NCI-H524 (cell line): Measurements from ENCODE around the gene SART3.
A peak's percentile ranks its signal among the peaks of the same experiment; 100 is the strongest.
"Not testable (repeated sequence)": the region's sequence is repeated elsewhere in the genome, so short reads cannot be mapped to it uniquely, and the experiment has no call there.

Experiments
- DNase-seq, 2 experiments: peaks; one replicate each; lab custom pipeline; 2025; lab: John Stamatoyannopoulos, UW

Gene SART3

DNA sequence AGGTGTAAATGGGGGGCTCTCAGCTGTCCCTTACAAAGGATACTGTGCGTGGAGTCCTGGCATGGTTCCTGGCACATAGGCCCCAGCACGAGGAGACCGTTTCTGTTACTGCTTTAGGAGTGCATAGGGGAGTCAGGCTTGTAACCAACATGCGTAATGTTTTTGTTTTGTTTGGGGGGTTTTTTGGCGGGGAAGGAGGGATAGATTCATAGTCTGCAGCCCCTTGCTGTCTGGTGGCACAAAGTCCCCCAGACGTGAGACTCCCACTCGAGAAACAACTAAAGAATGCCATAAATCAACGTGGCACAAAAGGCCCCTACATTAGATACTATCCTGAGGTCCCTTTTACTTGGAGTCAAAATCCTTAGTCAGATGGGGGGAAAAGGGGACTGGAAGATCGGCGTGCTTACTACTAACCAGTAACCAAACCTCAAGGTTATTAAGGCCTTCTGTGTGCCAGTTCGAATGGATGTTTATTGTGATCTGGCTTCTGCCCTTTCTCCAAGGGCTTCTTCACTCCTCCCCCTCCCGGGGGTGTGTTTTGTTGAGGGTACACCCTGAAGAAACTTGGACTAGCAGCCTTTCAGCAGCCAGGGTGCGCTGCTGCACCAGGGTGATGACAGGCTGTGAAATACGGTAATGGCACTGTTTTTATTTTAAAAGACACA lies 2.3 kb upstream of the SART3 start:
- DNase-seq = peak; percentile 69 to 82

DNA sequence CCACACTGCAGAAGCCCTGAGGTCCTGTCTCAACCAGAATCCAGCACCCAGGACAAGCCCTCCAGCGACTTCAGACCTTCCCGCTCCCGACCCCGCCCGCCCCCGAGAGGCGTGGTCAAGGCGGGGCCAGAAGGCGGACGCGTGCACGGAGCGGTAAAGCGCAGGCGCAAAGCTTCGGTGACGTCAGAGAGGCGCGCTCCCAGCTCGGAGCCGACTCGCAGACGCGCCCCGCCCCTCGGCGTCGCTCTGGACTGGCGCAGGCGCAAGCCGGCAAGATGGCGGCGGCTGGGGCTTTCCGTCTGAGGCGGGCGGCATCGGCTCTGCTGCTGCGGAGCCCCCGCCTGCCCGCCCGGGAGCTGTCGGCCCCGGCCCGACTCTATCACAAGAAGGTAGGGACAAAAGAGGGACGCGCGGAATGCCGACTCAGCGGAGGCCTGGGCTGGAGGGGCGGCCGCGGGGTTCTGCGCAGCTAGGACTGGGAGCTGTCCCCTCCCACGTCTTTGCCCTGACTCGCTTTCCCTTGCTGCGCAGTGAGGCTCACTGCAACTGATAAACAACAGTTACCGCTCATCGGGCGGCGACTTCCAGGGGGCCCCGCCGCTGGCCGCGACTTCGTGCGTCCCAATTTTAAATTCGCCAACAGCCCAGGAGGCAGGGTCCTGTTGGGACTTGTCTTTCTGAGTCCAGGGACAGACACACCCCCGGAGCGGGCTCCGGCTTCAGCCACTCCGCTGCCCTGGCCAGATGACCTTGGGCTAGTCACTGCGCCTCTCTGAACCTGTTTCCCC lies 1.6 kb upstream of the SART3 start, which contains the start of gene ISCU:
Gene ISCU (plus strand): TSS at position 249 of the 788 bp plus-strand sequence. CDS start 27 bp downstream, at position 276.
- DNase-seq = peak; percentile 89 to 96

DNA sequence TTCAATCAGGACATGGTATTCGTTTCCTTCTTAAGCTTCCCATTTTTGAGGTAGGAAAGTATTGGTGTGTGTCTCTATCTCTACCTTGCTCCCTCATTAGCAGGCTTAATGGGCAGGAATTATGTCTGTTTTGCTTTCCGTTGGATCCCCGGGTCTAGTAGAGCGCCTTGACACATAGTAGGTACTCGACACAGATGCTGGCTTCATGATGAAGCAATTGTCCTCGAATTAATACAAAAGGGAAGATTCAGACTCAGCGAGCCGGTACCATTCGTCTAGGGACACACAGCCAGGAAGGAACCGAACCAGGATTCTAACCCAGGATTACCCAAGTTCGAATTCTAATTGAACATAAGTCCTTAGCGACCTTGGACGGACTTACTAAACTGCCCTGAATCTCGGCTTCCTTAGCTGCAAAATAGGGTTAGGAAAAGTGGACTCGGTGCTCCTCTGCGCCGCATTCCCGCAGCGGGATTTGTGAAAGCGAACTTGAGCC lies 927 bp upstream of the SART3 start:
- peak in 1 of 2 experiments; percentile 72 for DNase-seq

DNA sequence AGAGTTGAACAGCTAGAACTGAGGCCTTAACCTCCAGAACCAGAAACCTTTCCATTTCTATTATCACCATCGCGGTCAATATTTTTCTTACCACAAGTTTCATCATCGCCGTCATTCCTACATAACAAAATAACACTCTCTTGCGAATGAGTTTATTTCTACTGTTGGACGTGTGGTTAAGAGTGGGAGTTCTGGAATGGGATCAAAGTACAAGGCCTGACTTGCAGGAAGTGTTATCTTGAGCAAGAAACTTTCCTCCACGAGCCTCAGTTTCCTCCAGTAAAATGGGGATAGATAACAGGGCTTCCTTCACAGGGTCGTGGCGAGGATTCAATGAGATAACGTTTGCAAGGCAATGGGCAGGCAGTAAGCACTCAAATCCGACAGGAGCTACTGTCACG lies 652 bp downstream of the SART3 start:
- no peak for DNase-seq

DNA sequence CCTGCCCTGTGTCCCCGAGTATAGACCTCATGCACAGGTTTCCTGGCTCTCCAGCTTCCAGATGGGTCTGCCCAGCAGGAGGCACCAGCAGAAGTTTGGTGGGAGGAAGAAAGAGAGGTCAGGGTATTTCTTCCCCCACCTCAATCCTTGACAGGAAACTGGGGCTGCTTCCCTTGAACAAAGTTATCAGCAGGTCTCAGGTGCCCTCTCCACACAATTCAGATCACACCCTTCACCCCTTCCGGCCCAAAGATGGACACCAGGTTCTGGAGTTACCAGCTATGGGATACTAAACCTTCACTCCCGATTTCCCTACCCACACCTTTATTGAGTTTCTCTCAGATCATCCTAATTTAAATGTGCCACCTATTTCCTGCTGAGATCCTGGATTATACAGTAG lies 1.2 kb downstream of the SART3 start:
- DNase-seq = no peak

DNA sequence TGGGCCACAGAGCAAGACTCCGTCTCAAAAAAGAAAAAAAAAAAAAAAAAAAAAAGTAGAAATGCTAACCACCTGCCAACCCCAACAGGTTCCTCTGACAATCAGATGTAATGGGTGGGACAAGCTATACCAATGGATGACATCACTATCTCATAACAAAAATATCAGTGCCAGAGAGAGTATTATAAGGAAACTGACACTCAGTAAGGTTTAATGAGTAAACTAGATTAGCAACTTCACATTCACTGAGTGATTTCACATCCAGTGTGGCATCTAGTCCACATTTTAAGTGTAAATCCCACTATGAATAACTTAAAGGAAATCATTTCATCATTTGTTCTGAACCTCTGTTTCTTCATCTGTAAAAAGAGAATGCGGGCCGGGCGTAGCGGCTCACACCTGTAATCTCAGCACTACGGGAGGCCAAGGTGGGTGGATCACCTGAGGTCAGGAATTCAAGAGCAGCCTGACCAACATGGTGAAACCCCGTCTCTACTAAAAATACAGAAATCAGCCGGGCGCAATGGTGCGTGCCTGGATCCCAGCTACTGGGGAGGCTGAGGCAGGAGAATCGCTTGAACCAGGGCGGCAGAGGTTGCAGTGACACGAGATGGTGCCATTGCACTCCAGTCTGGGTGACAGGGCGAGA lies 1.8 kb downstream of the SART3 start:
- no peak for DNase-seq

DNA sequence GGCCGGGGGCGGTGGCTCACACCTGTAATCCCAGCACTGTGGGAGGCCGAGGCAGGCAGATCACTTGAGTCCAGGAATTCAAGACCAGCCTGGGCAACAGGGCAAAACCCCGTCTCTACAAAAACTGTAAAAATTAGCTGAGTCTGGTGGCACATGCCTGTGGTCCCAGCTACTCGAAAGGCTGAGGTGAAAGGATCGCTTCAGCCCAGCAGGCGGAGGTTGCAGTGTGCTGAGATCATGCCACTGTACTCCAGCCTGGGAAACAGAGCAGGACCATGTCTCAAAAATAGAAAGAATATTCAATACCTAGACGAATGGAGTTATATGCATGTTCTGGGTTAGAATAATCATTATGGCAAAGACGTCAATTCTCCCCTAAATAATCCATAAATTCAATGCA lies 5.6 kb downstream of the SART3 start:
- not testable (repeated sequence) for DNase-seq

DNA sequence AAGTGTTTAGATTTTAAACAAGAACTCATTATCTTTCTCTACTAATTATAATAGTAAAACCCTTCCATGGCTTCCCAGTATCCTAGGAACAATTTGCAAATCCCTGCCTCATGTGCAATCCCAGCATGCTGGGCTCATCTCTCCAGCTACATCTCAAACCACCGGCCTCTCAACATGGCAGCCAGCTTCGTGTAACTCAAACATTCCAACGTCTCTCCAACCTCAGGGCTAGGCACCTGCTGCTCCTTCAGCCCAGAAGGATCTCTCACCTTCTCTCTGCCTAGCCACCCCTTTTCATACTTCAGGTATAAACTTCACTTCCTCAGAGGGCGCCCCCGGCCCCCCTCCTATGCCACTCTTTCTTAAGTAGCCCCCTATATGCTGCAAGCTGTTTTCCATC lies 7.2 kb downstream of the SART3 start:
- no peak for DNase-seq

DNA sequence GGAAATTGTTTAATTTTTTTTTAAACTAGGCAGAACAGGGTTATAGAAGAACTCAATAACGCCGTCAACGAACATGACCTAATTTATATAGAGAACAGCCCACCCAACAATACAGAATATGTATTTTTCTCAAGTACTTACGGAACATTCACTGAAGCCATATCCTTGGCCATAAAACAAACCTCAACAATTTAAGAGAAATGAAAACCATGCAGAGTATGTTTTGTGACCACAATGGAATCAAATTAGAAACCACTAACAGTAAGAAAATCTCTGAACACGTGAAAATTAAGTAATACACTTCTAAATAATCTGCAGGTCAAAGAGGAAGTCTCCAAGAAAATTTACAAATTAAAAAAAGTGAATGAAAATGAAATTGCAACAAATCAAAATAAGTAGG lies 9.4 kb downstream of the SART3 start:
- DNase-seq = no peak

DNA sequence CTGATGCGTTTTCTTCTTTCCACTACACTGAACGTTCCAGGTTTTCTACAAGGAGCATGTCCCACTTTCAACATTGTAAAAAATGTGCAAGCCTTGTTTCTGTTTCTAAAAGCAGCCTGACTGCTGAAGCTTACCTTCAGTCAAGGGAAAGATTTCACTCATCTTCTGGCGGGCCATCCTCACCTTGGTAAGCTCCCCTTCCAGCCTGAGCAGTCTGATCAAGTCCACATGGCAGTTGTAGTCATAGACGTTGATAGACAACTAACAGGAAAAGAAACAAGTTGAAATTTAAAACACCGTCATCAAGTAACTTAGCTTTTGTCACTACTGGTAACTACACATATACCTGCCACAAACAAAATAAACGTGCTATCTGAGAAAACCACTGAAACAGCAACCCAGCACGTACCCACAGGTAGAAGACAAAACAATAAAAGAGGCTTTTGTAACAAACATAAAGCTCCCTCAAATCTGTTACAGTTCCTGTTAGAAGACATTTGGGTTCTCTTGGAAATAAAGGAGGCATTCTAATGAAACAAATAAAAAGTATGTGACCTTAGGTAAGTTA lies 11.9 kb downstream of the SART3 start:
- DNase-seq = no peak

DNA sequence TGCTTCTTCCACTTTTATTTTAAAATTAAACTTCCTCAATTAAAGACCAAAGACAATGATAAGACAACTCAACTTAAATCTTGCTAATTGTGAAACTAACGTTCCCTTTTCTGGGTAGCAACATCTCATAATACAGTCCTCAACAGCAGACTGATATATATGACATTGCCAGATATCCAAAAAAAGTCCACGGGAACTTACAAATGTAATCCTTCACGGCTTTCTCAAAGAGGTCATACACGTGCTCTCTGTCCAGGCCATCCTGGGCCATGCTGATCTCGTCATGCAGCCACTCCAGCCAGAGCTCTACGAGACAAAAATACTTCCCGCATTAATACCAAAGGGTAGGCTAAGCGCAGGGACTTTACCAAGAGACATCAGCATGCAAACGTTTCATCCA lies 13.3 kb downstream of the SART3 start:
- DNase-seq = no peak

DNA sequence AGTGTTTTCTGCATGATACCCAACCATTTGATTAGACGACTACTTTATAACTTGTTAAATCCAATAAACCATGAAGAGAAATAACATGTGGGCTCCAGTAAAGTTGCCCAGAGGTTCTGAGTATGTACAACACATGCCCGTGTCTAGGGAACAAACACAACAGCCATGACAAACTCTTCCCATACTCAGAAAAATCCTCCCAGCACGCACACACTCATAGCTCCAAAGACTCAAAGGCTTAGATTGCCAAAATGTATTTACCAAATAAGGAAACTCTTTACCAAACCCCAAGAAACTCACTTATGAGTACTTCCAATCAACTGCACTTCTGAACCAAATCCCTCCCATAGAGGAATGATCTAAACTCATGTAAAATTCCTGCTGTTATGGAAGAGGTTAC lies 17.3 kb downstream of the SART3 start:
- no peak for DNase-seq

DNA sequence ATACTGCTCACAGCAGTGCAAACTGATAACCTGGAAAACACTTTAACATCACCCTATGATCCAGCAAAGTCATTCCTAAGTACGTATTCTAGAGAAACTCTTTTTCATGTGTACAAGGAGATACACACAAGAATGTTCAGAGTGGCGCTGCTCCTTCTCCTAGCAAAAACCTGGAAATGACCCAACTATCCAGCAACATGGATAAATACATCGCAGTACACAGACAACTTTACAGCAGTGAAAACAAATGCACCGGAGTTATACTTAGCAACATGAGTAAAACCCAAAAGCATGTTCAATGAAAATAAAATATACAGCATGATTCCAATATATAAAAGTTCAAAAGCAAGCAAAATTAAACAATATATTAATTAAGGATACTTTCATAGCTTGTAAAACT lies 18.7 kb downstream of the SART3 start:
- no peak for DNase-seq

DNA sequence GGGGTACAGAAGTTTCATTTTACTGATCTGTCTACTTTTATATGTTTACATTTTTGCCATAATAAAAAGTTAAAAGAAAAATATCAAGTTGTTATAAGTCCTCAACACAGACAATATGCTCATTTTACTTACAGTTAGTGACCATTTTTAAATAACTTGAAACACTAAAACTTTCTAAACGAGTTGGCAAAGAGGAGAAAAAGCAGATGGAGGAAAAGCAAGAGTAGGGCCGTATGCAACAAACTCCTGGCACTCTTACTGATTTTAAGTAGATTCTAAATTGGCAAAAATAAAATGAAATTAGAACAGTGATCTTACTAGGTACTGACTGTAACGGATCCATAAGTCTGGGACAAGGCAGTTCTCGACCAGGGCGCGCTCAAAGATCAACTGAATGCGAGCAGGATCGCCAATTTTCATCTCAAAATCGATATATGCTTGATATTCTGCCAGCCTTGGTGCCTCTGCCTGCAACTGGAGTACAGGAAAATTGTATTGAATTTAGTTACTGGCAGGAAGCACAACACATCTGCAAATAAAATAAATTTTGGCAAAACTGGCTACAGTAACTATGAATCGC lies 22.3 kb downstream of the SART3 start:
- no peak for DNase-seq

DNA sequence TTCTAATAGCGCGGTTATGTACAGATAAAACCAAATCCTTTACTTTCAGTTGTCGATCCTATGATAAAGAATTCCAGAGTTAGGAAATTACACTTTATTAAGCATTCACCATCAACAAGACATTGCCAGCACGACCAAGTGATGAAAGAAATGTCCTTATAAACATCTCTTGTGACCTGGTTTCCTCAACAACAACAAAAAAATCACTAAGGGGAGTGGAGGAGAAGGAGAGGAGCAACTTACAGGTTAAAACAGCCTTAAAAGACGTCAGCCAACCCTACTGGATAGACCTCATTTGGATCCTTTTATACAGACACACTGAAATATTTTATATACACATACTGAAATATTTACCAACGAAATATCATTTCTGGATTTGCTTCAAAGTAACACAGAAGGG lies 22.8 kb downstream of the SART3 start:
- DNase-seq = no peak

DNA sequence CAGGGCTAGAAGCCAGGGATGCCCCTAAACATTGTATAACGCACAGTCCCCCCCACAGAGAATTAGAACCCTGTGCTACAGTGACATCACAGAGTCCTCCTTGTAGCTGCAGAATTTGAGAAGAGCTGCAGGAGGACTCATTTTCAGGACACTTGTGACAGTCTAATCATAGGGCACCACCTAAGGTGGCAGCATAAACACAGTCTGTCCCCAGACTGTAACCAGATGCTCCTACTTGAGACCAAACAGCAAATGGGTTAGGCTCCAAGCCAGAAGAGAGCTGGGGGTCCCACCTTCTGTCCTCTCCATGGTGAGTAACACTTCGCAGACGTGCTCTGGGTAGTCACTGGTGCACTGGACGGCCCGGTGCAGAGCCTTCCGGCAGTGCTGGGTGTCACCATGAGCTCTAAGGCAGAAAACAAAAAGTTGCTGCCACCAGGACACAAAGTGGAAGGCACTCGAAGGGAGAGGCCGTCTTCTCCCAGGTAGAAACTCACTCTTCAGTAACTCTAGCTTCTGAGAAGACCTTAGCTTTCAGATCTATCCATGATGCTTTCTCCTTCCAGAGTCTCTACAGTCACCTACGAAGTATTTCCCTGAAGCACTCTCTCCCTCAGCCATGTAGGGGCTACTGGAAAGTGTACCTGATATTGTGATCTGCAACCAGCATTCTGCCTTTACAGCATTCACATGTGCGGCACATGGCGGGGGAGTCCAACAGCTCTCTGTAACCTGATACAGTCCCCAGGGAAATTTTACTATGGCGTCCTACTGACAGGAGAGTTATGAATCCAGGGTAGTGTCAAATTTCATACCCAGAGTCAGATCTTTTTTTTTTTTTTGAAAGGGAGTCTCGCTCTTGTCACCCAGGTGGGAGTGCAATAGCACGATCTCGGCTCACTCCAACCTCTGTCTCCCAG lies 28.8 kb downstream of the SART3 start:
- DNase-seq = peak; percentile 96 to 97

DNA sequence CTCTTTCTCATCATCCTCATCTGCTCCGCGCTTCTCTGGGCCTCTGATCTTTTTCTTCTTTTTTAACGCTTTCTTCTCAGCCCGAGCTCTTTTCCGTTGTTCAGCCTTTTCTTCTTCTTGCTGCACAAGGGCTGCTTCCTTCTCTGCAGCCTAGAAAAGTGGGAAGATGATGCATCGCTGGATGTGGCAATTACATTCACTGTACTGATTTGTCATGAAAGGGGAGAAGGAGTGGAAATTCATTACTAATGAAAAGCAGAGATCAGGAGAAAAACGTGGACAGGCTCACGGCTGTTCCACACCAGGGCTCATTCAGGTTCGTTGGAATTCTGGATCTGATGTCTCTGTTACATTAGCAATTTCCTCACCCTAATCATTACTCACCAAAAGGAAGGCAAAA lies 30.8 kb downstream of the SART3 start:
- DNase-seq = no peak

DNA sequence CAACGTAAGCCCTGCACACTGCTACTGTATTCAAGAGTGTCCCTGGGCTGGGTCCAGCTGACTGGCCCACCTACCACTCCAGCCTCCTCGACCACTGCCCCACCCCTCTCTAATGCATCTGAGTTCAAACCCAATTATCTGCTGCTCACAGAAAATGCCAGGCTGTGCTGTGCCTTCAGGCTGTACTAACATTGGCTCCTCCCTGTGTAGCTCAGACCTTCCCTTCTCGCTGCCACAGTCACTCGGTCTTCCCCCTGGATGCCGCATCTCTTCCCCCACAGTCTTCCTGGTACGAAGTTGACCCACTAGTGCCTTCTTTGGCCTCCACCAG lies 33.8 kb downstream of the SART3 start:
- DNase-seq = no peak

DNA sequence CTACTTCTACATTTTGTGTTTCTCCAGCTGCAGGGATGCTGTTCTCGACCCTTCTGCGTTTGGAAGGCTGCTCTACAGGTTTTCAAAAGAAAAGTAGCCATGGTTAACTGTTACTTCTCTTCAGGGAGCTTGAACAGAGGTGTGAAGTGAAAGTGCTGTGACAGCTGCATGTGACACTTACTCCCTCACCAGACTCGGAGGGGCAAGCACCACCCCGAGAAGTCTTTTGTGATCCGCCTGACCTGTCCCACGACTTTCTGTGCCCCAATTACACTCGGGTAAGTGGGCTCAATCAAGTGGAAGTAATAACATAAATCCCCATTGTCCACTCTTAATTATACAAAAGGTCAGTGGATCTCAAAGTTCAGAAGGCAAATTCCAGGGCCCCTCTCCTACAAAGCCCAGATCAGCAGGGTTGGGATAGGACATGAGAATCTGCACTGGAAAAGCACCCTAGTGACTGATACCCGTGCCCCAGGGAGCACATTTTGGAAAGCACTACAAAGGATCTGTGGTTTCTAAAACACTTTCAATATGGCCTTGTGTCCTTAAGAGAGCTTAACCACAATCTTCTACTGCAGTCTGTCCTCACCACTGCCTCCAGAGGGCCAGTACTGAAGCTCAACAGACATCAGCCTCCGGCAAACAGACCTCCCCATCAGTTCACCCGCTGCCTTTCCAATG lies 34.3 kb downstream of the SART3 start:
- no peak for DNase-seq

DNA sequence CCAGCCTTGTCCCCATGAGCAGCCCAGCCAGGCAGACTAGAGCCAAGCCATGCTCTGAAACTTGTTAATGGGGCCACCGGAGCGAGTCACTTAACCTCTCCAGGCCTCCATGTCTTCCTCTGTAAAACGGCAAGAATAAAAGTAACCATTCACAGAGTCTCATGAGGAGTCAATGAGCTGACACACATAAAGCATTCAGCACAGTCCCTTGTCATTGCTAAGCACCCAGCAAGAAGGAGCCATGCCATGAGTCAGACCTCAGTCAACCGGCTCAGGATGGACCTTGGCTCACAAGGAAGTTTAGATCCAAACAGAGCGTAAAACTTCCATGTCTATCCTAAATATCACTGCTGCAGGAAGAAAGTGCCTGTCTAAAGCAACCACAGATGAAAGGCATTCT lies 35.3 kb downstream of the SART3 start:
- no peak for DNase-seq

DNA sequence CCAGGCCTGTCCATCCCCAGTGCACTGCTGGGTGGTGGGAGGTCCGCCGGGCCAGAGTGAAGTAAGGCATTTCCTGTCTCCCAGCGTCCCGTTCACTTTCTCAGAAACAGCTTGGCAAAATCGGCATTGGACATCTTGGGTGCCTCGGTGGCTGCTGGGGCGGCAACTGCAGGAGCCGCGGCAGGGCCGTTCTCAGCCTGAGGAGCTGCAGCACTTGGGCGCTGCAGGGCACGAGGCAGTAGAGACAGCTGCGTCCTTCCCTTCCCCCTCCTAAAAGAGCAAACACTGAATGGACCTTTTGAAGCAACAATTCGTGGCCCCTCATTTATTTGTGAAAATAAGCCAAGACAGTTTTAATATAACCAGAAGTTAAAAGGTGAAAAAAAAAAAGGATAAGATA lies 37.6 kb downstream of the SART3 start:
- no peak for DNase-seq
